ENCODE data around the gene NAPSA.

Gene NAPSA

GRCh38 chr19:50314724-50315708, 50.4 kb downstream of the NAPSA start:
- DNase-seq (ENCODE audit: low spot score), result no peak

DNA sequence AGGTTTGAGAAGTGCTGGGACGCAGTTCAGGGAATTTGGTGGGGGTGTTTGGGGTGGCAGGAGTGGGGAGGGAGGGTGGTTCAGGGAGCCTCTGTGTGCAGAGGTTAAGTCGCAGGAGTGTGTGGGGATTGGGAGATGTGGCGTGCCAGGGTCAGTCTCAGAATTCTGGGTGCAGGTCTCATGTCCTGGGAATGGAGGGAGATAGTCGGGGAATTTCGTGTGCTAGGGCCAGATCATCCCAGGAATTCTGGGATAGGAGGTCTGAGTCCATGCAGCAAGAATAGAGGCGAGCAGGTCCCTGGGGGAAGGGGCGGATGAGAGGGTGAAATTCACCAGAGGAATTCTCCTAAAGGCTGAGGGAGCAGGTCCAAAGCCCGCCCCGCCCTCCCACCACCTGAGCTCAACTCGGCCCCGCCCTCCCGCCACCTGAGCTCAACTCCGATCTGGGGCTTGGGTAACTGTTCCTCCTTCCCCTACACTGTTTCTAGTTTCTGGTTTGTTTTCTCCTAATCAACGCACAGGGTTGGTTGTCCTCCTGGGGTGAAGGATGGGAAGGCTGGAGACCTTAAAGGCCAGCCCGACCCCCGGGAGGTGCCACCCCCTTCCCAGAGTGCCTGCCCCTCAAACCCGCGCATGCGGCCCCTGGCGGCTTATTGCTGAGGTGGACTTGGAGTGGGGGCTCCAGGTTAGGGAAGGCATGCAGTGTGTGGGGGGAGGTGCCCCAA, 51.5 kb downstream of the NAPSA start:
- DNase-seq (ENCODE audit: low spot score), result no peak

- DNase-seq (ENCODE audit: low spot score), result no peak
Measured at GRCh38 chr19:50312967-50313811, 52.2 kb downstream of the NAPSA start.

GRCh38 chr19:50311723-50312635, 53.5 kb downstream of the NAPSA start:
- DNase-seq (ENCODE audit: low spot score), result no peak

- DNase-seq (ENCODE audit: low spot score), result no peak
Measured at GRCh38 chr19:50310759-50311465, 54.5 kb downstream of the NAPSA start.

GRCh38 chr19:50309396-50310125, 55.9 kb downstream of the NAPSA start:
- DNase-seq (ENCODE audit: low spot score), result no peak

- no peak for DNase-seq (ENCODE audit: low spot score)
Measured at GRCh38 chr19:50308991-50309390, 56.4 kb downstream of the NAPSA start.
